Dedifferentiated amniotic fluid mesenchymal stem cell (primary cell): ENCODE measurements around the gene PRKCQ.
"Not testable (repeated sequence)": the region's sequence is repeated elsewhere in the genome, so short reads cannot be mapped to it uniquely, and the experiment has no call there.

Experiments used
- DNase-seq: peaks from one replicate; pipeline ENCODE4 v3.0.0-alpha.2; 2016; ENCODE audit errors: extremely low spot score

The PRKCQ gene

GRCh38 chr10:6491841-6492609 lies 88.1 kb downstream of the PRKCQ start:
- no peak for DNase-seq

- DNase-seq, result no peak
These were observed 89.5 kb downstream of the PRKCQ start for GRCh38 chr10:6490614-6491013.

- DNase-seq, result no peak
These were observed 92.2 kb downstream of the PRKCQ start for GRCh38 chr10:6487920-6488319.

GRCh38 chr10:6486309-6486708 lies 93.8 kb downstream of the PRKCQ start:
- DNase-seq, result no peak

- no peak for DNase-seq
These were observed 97.2 kb downstream of the PRKCQ start for GRCh38 chr10:6482737-6483357.

GRCh38 chr10:6478722-6479121 lies 101.4 kb downstream of the PRKCQ start:
- no peak for DNase-seq

- no peak for DNase-seq
These were observed 103.1 kb downstream of the PRKCQ start for GRCh38 chr10:6476989-6477388.

GRCh38 chr10:6474871-6475270 lies 105.2 kb downstream of the PRKCQ start:
- no peak for DNase-seq

- no peak for DNase-seq
These were observed 106.1 kb downstream of the PRKCQ start for GRCh38 chr10:6473901-6474370.

GRCh38 chr10:6473430-6473829 lies 106.6 kb downstream of the PRKCQ start:
- DNase-seq, result no peak

- DNase-seq, result not testable (repeated sequence)
These were observed 107.4 kb downstream of the PRKCQ start for GRCh38 chr10:6472710-6473005.

- DNase-seq, result no peak
These were observed 109.0 kb downstream of the PRKCQ start for GRCh38 chr10:6470894-6471618.

GRCh38 chr10:6469661-6470060 lies 110.4 kb downstream of the PRKCQ start:
- DNase-seq, result no peak

GRCh38 chr10:6465854-6466601 lies 114.0 kb downstream of the PRKCQ start:
- DNase-seq, result no peak

GRCh38 chr10:6465437-6465836 lies 114.6 kb downstream of the PRKCQ start:
- no peak for DNase-seq

- DNase-seq, result no peak
These were observed 115.1 kb downstream of the PRKCQ start for GRCh38 chr10:6464862-6465430.

GRCh38 chr10:6463366-6463765 lies 116.7 kb downstream of the PRKCQ start:
- no peak for DNase-seq

GRCh38 chr10:6461961-6462360 lies 118.1 kb downstream of the PRKCQ start:
- DNase-seq, result no peak

- no peak for DNase-seq
These were observed 119.1 kb downstream of the PRKCQ start for GRCh38 chr10:6460861-6461409.

- DNase-seq, result no peak
These were observed 121.3 kb downstream of the PRKCQ start for GRCh38 chr10:6458814-6459213.

GRCh38 chr10:6457376-6457775 lies 122.7 kb downstream of the PRKCQ start:
- DNase-seq, result no peak

- no peak for DNase-seq
These were observed 124.0 kb downstream of the PRKCQ start for GRCh38 chr10:6456067-6456466.
